Glomerular endothelial cell (primary cell): ENCODE data around the gene JADE2. TPM values are rescaled to one million over a fixed set of nuclear protein-coding genes. Genes with fewer than 3 reads are reported as not detected.

Experiments
- DNase-seq: peaks from one replicate; pipeline ENCODE4 v3.0.0-alpha.2; 2011; ENCODE audit warnings: low read depth, low spot score; ENCODE audit errors: extremely low read depth
- total RNA-seq: library from RNA; depleted of rRNA; stranded (reverse); fragments of >200 nt; gene quantifications from 2 replicates; pipeline ENCODE4 v1.2.3, GENCODE V29; 2015

Gene JADE2
- total RNA-seq, 1 donor from 2014 or later = 24.7 TPM

- DNase-seq = no peak
Measured at GRCh38 chr5:134626369-134627014, 101.0 kb downstream of the JADE2 start.

Other genes with a start within 250 kb of the JADE2 start
- gene CDKL3, start 158.5 kb upstream of the JADE2 start, total RNA-seq = 0.41 and 0.48 TPM in 2 replicates
- 42.7 and 59.0 TPM in 2 replicates for gene UBE2B, start 154.1 kb upstream of the JADE2 start, total RNA-seq
- gene CDKN2AIPNL, start 113.8 kb upstream of the JADE2 start, total RNA-seq = 24.5 and 25.7 TPM in 2 replicates
- gene SAR1B, start 107.2 kb downstream of the JADE2 start, total RNA-seq = 21.0 and 24.9 TPM in 2 replicates
- gene SEC24A, start 123.1 kb downstream of the JADE2 start, total RNA-seq = 27.2 and 30.5 TPM in 2 replicates
- gene CAMLG, start 212.9 kb downstream of the JADE2 start, total RNA-seq = 31.0 and 39.1 TPM in 2 replicates
- gene DDX46, start 233.1 kb downstream of the JADE2 start, total RNA-seq = 20.8 and 39.7 TPM in 2 replicates